ENCODE measurements around the gene YAF2.

Gene YAF2

GRCh38 chr12:42130672-42131402 lies 107.2 kb downstream of the YAF2 start:
- H3K36me3 ChIP-seq (ENCODE audit: insufficient read depth, low read length) = no peaks in the 10 kb centered on the region
- H3K4me1 ChIP-seq (ENCODE audit: insufficient read depth, low read length) = peaks cover 3% of the 10 kb centered on the region; the same call in 1 of the 2 replicates
- no peaks in the 10 kb centered on the region for H3K9me3 ChIP-seq (ENCODE audit: control insufficient read depth, insufficient read depth, low read length)
- no peak overlapping the region for H3K9ac ChIP-seq (ENCODE audit: low read depth, low read length)

- Histone ChIP-seq H3K9ac (ENCODE audit: low read depth, low read length) (no peak overlapping the region), H3K9me3 (ENCODE audit: control insufficient read depth, insufficient read depth, low read length) (no peaks in the 10 kb centered on the region)
Observed at GRCh38 chr12:42129595-42130204, 108.3 kb downstream of the YAF2 start.

GRCh38 chr12:42128888-42129287 lies 109.2 kb downstream of the YAF2 start:
- Histone ChIP-seq H3K9ac (ENCODE audit: low read depth, low read length) (no peak overlapping the region), H3K9me3 (ENCODE audit: control insufficient read depth, insufficient read depth, low read length) (no peaks in the 10 kb centered on the region), H3K4me1 (ENCODE audit: insufficient read depth, low read length) (peaks cover 11% of the 10 kb centered on the region), H3K36me3 (ENCODE audit: insufficient read depth, low read length) (no peaks in the 10 kb centered on the region)

More at GRCh38 chr12:42129595-42130204, 108.3 kb downstream of the YAF2 start:
- peaks cover 11% of the 10 kb centered on the region for H3K4me1 ChIP-seq (ENCODE audit: insufficient read depth, low read length)
- H3K36me3 ChIP-seq (ENCODE audit: insufficient read depth, low read length) = no peaks in the 10 kb centered on the region

GRCh38 chr12:42128327-42128726 lies 109.7 kb downstream of the YAF2 start:
- Histone ChIP-seq H3K9ac (ENCODE audit: low read depth, low read length) (no peak overlapping the region), H3K4me1 (ENCODE audit: insufficient read depth, low read length) (peaks cover 11% of the 10 kb centered on the region), H3K9me3 (ENCODE audit: control insufficient read depth, insufficient read depth, low read length) (no peaks in the 10 kb centered on the region), H3K36me3 (ENCODE audit: insufficient read depth, low read length) (no peaks in the 10 kb centered on the region)

- Histone ChIP-seq H3K4me1 (ENCODE audit: insufficient read depth, low read length) (peaks cover 11% of the 10 kb centered on the region), H3K9me3 (ENCODE audit: control insufficient read depth, insufficient read depth, low read length) (no peaks in the 10 kb centered on the region), H3K9ac (ENCODE audit: low read depth, low read length) (no peak overlapping the region), H3K36me3 (ENCODE audit: insufficient read depth, low read length) (no peaks in the 10 kb centered on the region)
Observed at GRCh38 chr12:42126963-42127362, 111.1 kb downstream of the YAF2 start.

GRCh38 chr12:42125388-42125767 lies 112.7 kb downstream of the YAF2 start:
- Histone ChIP-seq H3K36me3 (ENCODE audit: insufficient read depth, low read length) (no peaks in the 10 kb centered on the region), H3K4me1 (ENCODE audit: insufficient read depth, low read length) (peaks cover 11% of the 10 kb centered on the region), H3K9ac (ENCODE audit: low read depth, low read length) (no peak overlapping the region), H3K9me3 (ENCODE audit: control insufficient read depth, insufficient read depth, low read length) (no peaks in the 10 kb centered on the region)

GRCh38 chr12:42124764-42125387 lies 113.2 kb downstream of the YAF2 start:
- Histone ChIP-seq H3K36me3 (ENCODE audit: insufficient read depth, low read length) (no peaks in the 10 kb centered on the region), H3K4me1 (ENCODE audit: insufficient read depth, low read length) (peaks cover 11% of the 10 kb centered on the region), H3K9ac (ENCODE audit: low read depth, low read length) (no peak overlapping the region), H3K9me3 (ENCODE audit: control insufficient read depth, insufficient read depth, low read length) (no peaks in the 10 kb centered on the region)

GRCh38 chr12:42119085-42119633 lies 118.9 kb downstream of the YAF2 start:
- no peaks in the 10 kb centered on the region for H3K4me1 ChIP-seq (ENCODE audit: insufficient read depth, low read length)
- H3K9ac ChIP-seq (ENCODE audit: low read depth, low read length) = no peak overlapping the region
- H3K9me3 ChIP-seq (ENCODE audit: control insufficient read depth, insufficient read depth, low read length) = no peaks in the 10 kb centered on the region
- no peaks in the 10 kb centered on the region; the same call in 1 of the 2 replicates for H3K36me3 ChIP-seq (ENCODE audit: insufficient read depth, low read length)

GRCh38 chr12:42118136-42118879 lies 119.7 kb downstream of the YAF2 start:
- no peaks in the 10 kb centered on the region for H3K4me1 ChIP-seq (ENCODE audit: insufficient read depth, low read length)
- H3K9ac ChIP-seq (ENCODE audit: low read depth, low read length) = no peak overlapping the region
- H3K36me3 ChIP-seq (ENCODE audit: insufficient read depth, low read length) = no peaks in the 10 kb centered on the region; the same call in 1 of the 2 replicates
- H3K9me3 ChIP-seq (ENCODE audit: control insufficient read depth, insufficient read depth, low read length) = no peaks in the 10 kb centered on the region

- no peaks in the 10 kb centered on the region for H3K9me3 ChIP-seq (ENCODE audit: control insufficient read depth, insufficient read depth, low read length)
- H3K9ac ChIP-seq (ENCODE audit: low read depth, low read length) = no peak overlapping the region
- no peaks in the 10 kb centered on the region for H3K4me1 ChIP-seq (ENCODE audit: insufficient read depth, low read length)
Observed at GRCh38 chr12:42109031-42109430, 129.0 kb downstream of the YAF2 start.

More at GRCh38 chr12:42109031-42109430, 129.0 kb downstream of the YAF2 start:
- no peaks in the 10 kb centered on the region for H3K36me3 ChIP-seq (ENCODE audit: insufficient read depth, low read length)
